HG03565 (cell line): ENCODE measurements around the gene HEMK1.
A peak's percentile ranks its signal among the peaks of the same experiment; 100 is the strongest.

Source experiments
- ATAC-seq: cut with Tn5 transposase; IDR thresholded peaks from one replicate; pipeline ENCODE4 v1.9.1; 2021; ENCODE audit warnings: mild to moderate bottlenecking, moderate library complexity; ENCODE audit not compliant: unreplicated experiment

Gene HEMK1

GRCh38 chr3:50568947-50569749 is at the start of gene HEMK1:
HEMK1 (plus strand) TSS chr3:50569522; CDS start chr3:50571105, 1,583 bp downstream.
- ATAC-seq: peak; percentile 51

GRCh38 chr3:50520849-50521248 is 48.5 kb upstream of the HEMK1 start:
- ATAC-seq: no peak

- no peak for ATAC-seq
These were observed 47.8 kb upstream of the HEMK1 start for GRCh38 chr3:50521572-50521971.

GRCh38 chr3:50523279-50523811 is 46.0 kb upstream of the HEMK1 start:
- no peak for ATAC-seq

- no peak for ATAC-seq
These were observed 44.6 kb upstream of the HEMK1 start for GRCh38 chr3:50524746-50525145.

- ATAC-seq: no peak
These were observed 44.0 kb upstream of the HEMK1 start for GRCh38 chr3:50525191-50525910.

- no peak for ATAC-seq
These were observed 43.3 kb upstream of the HEMK1 start for GRCh38 chr3:50525987-50526386.

- ATAC-seq: no peak
These were observed 39.0 kb upstream of the HEMK1 start for GRCh38 chr3:50530001-50530970.

GRCh38 chr3:50531201-50531600 is 38.1 kb upstream of the HEMK1 start:
- ATAC-seq: no peak

- ATAC-seq: no peak
These were observed 37.1 kb upstream of the HEMK1 start for GRCh38 chr3:50532062-50532705.

- no peak for ATAC-seq
These were observed 36.0 kb upstream of the HEMK1 start for GRCh38 chr3:50533316-50533715.

GRCh38 chr3:50533807-50534461 is 35.4 kb upstream of the HEMK1 start:
- ATAC-seq: no peak

- ATAC-seq: no peak
These were observed 34.5 kb upstream of the HEMK1 start for GRCh38 chr3:50534681-50535330.

- no peak for ATAC-seq
These were observed 32.7 kb upstream of the HEMK1 start for GRCh38 chr3:50536471-50537180.

GRCh38 chr3:50537421-50538129 is 31.7 kb upstream of the HEMK1 start:
- no peak for ATAC-seq

GRCh38 chr3:50539356-50540286 is 29.7 kb upstream of the HEMK1 start:
- no peak for ATAC-seq
